NK-92 treated with Interleukin-12 subunit alpha and Interleukin-12 subunit beta, amount 100 ng/mL, for 24 hours (cell line): Measurements from ENCODE around the gene KRTAP4-8.
"Not testable (repeated sequence)": the region's sequence is repeated elsewhere in the genome, so short reads cannot be mapped to it uniquely, and the experiment has no call there.

Experiments used
- DNase-seq: peaks from one replicate; lab custom pipeline; 2025; lab: John Stamatoyannopoulos, UW

The KRTAP4-8 gene

DNA sequence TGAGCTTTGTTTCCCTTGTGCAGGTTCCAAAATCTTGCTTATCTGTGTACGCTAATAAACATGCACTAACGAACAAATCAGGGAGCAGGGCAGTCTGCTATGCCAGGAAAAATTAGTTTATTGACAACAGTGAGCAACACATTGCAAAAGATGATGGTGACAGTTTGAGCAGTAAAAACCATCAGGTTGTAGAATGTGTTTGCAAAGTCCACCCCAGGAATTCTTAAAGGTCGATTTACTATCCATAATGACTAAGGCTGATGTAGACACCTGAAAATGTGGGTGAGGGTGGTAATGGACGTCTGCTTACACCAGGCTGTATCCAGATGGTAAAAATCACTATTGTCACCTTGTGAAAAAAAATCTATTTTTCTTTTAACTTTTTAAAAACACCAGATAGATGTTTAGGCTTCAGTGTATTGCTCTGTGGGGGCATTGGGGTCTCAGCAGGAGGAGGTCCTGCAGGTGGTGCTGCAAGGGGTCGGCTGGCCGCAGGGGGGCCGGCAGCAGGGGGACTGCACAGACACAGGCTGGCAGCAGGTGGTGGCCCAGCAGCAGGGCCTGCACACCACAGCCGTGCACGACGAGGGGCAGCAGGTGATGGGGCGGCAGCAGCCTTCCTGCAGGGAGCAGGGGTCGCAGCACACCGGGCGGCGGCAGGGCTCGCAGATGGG lies 32.8 kb downstream of the KRTAP4-8 start:
- not testable (repeated sequence) for DNase-seq

DNA sequence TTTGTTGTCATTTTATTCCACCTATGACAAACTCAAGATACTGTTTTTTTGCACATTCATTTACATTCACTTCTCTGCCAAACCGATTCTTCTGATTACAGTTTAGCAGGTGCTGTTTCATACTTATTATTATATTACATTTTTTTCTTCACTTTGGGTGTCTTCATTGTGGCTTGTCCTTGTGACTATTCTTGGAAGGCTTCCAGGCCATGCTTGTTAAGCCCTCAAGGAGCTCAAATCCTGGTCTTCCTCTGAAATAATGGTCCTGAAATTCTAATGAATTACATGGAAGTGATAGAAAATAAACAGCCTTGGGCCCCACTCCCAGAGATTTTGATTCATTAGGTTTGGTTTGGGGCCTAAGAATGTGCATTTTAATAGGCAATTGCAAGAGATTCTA lies 33.6 kb downstream of the KRTAP4-8 start:
- DNase-seq: no peak

DNA sequence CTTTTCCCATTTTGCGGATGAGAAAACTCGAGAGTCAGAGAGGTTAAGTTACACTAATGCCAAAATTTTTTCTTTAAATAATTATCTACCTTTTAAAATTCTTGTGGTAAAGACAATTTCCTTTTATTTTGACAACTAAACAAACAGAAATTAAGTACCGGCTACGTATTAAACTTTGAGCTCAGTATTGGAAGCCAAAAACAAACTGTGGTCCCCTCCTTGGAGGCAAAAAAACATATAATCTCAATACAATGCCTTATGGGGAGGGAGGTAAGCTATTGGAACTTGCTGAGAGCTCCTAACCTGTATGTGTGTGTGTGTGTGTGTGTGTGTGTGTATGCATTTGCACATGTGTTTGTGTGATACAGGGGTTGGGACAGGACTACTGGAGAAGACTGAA lies 34.5 kb downstream of the KRTAP4-8 start:
- no peak for DNase-seq

DNA sequence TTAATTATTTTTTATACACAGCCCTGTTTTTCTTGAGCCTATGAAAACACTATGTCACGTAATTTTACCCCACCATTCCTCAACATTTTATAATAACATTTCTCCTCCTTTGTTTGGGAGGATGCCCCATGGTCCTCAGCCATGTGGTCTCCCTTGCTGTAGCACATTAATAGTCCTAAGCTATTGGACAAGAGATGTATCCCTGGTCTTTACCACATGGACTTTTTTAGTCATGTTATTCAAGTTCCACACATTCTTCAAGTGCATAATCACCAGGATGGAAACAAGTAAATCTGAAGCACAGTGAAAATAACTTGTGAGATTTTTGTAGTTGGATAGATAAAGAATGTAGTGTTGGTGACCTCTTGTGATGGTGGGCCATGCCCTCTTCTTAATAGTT lies 36.0 kb downstream of the KRTAP4-8 start:
- no peak for DNase-seq

DNA sequence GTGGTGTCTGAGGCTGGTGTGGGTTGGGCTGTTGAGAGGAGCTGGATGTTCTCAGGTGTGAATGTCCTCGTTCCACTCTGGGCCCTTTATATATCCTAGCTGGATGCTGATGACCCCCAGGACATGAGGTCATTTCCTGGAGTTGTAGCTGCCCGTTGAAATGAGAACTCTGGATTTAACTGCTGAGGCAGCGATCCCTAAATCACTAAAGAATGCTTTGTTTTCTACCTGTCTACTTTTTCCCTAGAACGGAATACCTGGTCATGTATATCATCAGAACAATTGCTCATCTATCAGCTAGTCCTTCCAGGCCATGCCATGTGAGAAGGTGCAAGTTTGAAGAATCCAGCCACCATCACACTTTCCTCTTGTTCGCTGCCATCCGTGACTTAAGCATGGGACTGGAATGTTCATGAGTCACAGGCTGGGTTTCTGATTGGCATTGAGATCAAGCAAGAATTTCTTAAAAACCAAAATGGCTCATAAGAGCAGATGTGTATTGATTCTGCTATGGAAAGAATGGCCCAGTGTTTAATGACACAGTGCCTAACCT lies 37.8 kb downstream of the KRTAP4-8 start, which contains the start of gene KRTAP2-3:
TSS of gene KRTAP2-3 (minus strand) at position 63 of the 553 bp plus-strand sequence. CDS start 64 bp downstream, outside the sequence.
- DNase-seq: no peak

DNA sequence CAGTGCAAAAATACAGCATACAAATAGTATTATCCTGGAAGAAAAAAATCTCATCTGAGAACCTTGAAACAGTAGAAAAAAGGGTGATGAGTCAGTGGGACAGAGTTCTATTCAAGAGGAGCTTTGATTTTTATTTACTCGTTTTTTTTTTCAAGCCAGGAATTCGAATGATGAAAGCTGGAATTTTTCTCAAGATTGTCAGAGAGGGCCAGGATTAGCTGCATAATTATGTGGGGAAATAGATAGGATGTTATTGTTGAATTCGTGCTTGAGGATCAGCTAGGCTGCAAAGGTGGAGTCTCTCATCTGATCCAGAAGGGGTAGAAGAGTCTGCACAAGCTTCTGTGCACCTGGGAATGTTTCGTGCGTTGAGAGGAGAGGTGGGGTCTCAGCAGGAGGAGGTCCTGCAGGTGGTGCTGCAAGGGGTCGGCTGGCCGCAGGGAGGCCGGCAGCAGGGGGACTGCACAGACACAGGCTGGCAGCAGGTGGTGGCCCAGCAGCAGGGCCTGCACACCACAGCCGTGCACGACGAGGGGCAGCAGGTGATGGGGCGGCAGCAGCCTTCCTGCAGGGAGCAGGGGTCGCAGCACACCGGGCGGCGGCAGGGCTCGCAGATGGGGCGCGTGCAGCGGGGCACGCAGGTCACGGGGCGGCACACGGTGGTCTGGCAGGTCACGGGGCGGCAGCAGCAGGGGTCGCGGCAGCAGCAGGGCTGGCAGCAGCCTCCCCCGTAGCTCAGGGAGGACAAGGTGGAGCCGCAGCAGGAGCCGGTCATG lies 38.5 kb downstream of the KRTAP4-8 start:
- DNase-seq: not testable (repeated sequence)

DNA sequence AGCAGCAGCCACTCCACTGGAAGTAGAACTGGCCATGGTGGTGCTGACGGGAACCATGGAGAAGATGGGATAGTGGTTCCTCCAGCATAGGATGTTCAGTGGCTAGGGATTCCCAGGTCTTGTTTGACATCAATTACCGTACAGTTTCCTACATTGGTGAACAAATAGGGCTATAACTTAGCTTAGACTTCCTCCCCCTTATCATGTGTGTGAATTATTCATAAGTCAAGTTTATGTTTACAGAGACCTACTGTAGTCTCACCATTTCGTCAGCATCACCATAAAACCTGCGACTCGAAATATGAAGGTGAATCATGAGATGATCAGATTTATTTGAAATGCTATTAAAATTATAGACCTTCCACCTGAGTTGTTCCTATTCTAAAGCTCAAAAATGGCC lies 39.2 kb downstream of the KRTAP4-8 start:
- no peak for DNase-seq

DNA sequence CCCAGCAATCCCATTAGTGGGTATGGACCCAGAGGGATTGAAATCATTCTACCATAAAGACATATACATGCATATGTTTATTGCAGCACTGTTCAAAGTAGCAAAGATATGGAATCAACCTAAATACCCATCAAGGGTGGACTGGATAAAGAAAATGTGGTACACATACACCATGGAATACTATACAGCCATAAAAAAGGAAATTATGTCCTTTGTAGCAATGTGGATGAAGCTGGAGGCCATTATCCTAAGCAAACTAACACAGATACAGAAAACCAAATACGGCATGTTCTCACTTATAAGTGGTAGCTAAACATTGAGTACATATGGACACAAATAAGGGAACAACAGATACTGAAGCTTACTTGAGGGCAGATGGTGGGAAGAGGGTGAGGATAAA lies 40.4 kb downstream of the KRTAP4-8 start:
- no peak for DNase-seq

DNA sequence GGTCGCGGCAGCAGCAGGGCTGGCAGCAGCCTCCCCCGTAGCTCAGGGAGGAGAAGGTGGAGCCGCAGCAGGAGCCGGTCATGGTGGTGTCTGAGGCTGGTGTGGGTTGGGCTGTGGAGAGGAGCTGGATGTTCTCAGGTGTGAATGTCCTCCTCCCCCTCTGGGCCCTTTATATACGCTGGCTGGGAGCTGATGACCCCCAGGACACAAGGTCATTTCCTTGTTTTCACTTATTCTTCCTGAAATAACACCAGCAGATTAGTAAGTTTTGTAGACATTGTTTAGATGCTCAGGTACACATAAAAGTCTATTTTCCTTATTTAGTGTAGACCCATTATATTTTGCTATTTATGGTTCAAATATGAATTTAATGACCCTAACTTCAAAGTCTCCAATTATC lies 42.8 kb downstream of the KRTAP4-8 start, which contains the start of gene KRTAP2-2:
TSS of gene KRTAP2-2 (minus strand) at position 101 of the 400 bp plus-strand sequence. CDS start at position 82, 19 bp downstream.
- not testable (repeated sequence) for DNase-seq

DNA sequence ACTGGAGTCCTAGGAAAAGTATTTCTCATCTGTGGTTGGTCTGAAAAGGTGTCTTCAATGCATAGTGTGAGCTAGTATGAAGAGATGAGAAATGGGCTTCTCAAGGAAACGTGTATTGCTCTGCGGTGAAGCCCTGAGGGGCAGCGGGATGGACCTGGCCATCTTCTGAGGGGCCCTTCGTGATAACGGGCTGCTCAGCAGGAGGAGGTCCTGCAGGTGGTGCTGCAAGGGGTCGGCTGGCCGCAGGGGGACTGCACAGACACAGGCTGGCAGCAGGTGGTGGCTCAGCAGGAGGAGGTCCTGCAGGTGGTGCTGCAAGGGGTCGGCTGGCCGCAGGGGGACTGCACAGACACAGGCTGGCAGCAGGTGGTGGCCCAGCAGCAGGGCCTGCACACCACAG lies 43.4 kb downstream of the KRTAP4-8 start:
- DNase-seq: not testable (repeated sequence)

DNA sequence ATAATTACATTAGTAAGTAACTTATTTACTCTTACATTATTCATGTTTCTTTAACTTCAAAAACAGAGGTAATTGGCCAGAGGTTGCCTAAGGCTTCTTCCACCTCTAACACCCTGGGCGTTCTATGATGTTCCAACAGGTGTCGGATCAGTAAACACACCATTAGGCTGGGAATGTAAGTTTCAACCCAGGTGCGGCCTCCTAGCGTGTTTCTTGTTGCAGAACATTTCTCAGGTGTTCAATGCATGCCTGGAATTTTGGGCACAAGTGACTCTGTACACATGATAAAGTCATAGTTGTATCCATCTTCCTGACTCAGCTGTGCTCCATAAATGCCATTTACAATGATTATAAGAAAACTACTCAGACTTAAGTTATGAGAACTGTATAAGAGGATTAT lies 43.9 kb downstream of the KRTAP4-8 start:
- DNase-seq: no peak

DNA sequence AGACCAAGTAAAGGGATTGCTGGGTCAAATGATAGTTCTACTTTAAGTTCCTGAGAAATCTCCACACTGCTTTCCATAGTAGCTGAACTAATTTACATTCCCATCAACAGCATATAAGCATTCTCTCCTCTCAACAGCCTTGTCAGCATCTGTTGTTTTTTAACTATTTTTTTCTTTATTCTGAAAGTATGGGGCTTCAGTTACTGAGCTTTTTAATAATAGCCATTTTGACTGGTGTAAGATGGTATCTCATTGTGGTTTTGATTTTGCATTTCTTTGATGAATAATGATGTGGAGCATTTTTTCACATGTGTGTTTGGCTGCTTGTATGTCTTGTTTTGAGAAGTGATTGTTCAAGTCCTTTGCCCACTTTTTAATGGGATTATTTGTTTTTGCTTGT lies 45.4 kb downstream of the KRTAP4-8 start:
- no peak for DNase-seq

DNA sequence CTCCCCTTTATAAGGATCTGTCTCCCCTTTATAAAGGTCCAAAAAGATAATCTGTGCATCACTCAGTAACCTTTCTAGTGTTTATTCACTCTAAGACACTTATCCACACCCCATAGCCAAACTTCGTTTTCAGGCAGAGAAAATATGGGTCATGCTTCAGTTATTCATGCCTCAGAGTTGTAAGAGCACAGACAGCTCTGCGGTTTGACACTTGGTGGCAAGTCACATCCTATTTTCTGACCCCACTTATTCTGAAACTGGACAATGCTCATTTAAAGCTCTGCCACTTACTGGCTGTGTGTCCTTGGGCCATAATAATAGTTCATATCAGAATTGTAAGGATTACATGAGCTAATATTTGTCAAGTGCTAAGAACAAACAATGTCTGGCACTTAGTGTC lies 48.8 kb downstream of the KRTAP4-8 start:
- DNase-seq: no peak

DNA sequence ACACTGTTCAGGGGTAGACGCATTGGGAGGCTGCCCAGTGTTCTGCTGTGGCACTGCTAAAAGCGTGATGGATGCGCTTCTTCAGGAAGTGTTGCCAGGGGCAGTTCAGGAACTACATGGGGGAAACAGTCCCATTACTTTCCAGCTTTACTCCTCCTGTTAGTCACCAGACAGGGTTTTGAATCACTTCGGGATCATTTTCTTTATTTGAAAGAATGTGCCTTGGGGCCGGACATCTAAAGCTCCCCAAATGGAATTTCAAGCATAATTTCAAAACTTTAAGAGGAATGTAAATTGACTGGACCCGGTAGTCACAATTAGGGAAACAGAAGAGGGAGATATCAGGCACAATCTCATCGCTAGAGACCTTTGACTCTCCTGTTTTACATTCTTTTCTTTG lies 49.5 kb downstream of the KRTAP4-8 start:
- DNase-seq: no peak
